Sigmoid colon (tissue), 7 donors: Measurements from ENCODE around the gene LEMD1. TPM values are rescaled to one million over a fixed set of nuclear protein-coding genes. Genes with fewer than 3 reads are reported as not detected.
A peak's percentile ranks its signal among the peaks of the same experiment; 100 is the strongest.
"Not testable (repeated sequence)": the region's sequence is repeated elsewhere in the genome, so short reads cannot be mapped to it uniquely, and the experiment has no call there.

Experiments used
- DNase-seq: peaks from one replicate; pipeline ENCODE4 v3.0.0-alpha.2; 2019
- H3K27ac ChIP-seq, 4 donors: fragments of 200-600 bp; sonication (generic); one replicate each; pipeline ENCODE4 v1.5.1; 2016 to 2019; ENCODE audit warnings: mild to moderate bottlenecking in 1 of 4
- H3K27me3 ChIP-seq, 3 donors: fragments of 200-600 bp; sonication (generic); one replicate each; pipeline ENCODE4 v1.5.1; 2019; ENCODE audit warnings: mild to moderate bottlenecking in 1 of 3
- H3K36me3 ChIP-seq, 4 donors: fragments of 200-600 bp; sonication (generic); one replicate each; pipeline ENCODE4 v1.5.1; 2016 to 2019
- H3K4me1 ChIP-seq, 4 donors: fragments of 200-600 bp; sonication (generic); one replicate each; pipeline ENCODE4 v1.5.1; 2017 to 2019
- H3K4me3 ChIP-seq, 4 donors: fragments of 200-600 bp; sonication (generic); one replicate each; pipeline ENCODE4 v1.5.1; 2017 to 2019; ENCODE audit warnings: mild to moderate bottlenecking in 2 of 4, moderate library complexity in 1 of 4
- H3K9me3 ChIP-seq, 4 donors: fragments of 200-600 bp in 3 of 4; sonication (generic) in 3 of 4; one replicate each; pipeline versions ENCODE4 v1.5.1 to v1.6.1; 2013 to 2019
- EP300 ChIP-seq, 4 donors: sonication (generic); formaldehyde crosslinking; IDR thresholded peaks; one replicate each; pipeline ENCODE4 v1.6.1; 2017; ENCODE audit warnings: antibody characterized with exemption in 4 of 4
- POLR2A ChIP-seq, 2 donors: fragments of 450-650 bp; IDR thresholded peaks; one replicate each; pipeline ENCODE4 v1.6.1; 2016; ENCODE audit warnings: antibody characterized with exemption in 2 of 2, mild to moderate bottlenecking in 2 of 2, moderate library complexity in 2 of 2
- POLR2AphosphoS5 ChIP-seq, 4 donors: sonication (generic); formaldehyde crosslinking; IDR thresholded peaks; one replicate each; pipeline ENCODE4 v1.6.1; 2017; ENCODE audit warnings: antibody characterized with exemption in 4 of 4
- WGBS, 2 donors: extraction: QIAGEN DNeasy Blood & Tissue Kit; methylation state at CpG; one replicate each; pipeline ENCODE4 v1.1.7; 2013; 5-methylcytosine and 5-hydroxymethylcytosine counted together
- intact Hi-C: fragments of 100-400 bp; cut with DNase I; formaldehyde crosslinking; loops from one replicate; pipeline ENCODE4 v1.15.1; 2023
- polyA plus RNA-seq, 3 donors: library from polyadenylated mRNA; stranded (reverse); fragments of 200-250 nt; gene quantifications; one replicate each; pipeline ENCODE4 v1.2.3, GENCODE V29; 2013
- total RNA-seq, 4 donors: library from RNA; depleted of rRNA; stranded (reverse); fragments of >200 nt; gene quantifications; one replicate each; pipeline ENCODE4 v1.1.0, GENCODE V29; 2016
- TF ChIP-seq, protein P1 (sequence below), 4 experiments: fragments of 450-650 bp in 3 of 4; fragments of 200-600 bp in 1 of 4; IDR thresholded peaks; one replicate each; pipeline ENCODE4 v1.5.1; 2016 to 2019; ENCODE audit warnings: antibody characterized with exemption in 4 of 4, mild to moderate bottlenecking in 3 of 4, moderate library complexity in 2 of 4
- donor health status: healthy with polysubstance abuse.
- donor health status: Bipolar disorder and iron deficiency.
- donor health status: healthy.

LEMD1 gene
- total and polyA plus RNA-seq, 7 donors = 0.34 TPM; not detected in 6

DNA sequence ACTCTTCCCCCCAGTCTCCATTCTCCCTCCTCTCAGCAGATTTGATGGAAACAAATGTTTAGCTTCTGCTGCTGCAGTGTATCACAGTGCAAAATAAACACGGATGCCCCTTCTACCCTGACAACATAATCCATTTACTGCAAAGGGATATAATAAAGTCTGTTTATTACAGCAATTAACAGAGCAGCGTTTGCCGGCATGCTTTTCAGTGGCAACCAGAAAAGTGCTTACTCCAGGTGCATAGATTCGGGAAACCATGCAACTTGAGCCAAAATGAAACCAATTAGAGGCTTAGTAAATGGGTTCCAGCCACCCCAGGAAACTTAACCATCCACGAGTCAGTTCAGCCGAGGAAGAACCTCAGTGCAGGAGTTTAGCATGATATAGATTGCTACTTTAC is 12.9 kb upstream of the LEMD1 start:
- 10 to 51% methylated on average over 6 of the region's 6 CpGs for WGBS, 2 donors
- peaks cover 0 to 25% (median 0%) of the 10 kb centered on the region in 3 donors for H3K27me3 ChIP-seq
- peaks cover 0 to 21% (median 17%) of the 10 kb centered on the region in 4 donors for H3K4me1 ChIP-seq
- intact Hi-C loops = loop anchor here (5.0 kb wide), 1 partner anchor 82 kb away; no protein-coding TSS in a partner anchor
- TF ChIP-seq EP300 (IDR thresholded peaks at IDR 0.05) (no peak), POLR2AphosphoS5 (IDR thresholded peaks at IDR 0.05) (no peak), POLR2A (IDR thresholded peaks at IDR 0.05) (no peak)
- TF ChIP-seq, protein P1, sequence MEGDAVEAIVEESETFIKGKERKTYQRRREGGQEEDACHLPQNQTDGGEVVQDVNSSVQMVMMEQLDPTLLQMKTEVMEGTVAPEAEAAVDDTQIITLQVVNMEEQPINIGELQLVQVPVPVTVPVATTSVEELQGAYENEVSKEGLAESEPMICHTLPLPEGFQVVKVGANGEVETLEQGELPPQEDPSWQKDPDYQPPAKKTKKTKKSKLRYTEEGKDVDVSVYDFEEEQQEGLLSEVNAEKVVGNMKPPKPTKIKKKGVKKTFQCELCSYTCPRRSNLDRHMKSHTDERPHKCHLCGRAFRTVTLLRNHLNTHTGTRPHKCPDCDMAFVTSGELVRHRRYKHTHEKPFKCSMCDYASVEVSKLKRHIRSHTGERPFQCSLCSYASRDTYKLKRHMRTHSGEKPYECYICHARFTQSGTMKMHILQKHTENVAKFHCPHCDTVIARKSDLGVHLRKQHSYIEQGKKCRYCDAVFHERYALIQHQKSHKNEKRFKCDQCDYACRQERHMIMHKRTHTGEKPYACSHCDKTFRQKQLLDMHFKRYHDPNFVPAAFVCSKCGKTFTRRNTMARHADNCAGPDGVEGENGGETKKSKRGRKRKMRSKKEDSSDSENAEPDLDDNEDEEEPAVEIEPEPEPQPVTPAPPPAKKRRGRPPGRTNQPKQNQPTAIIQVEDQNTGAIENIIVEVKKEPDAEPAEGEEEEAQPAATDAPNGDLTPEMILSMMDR (IDR thresholded peaks at IDR 0.05) = no peak
- no peak for DNase-seq
- H3K4me3 ChIP-seq = no peak overlapping the region
- no peaks in the 10 kb centered on the region for H3K9me3 ChIP-seq
- H3K36me3 ChIP-seq = no peaks in the 10 kb centered on the region
- no peak overlapping the region for H3K27ac ChIP-seq

DNA sequence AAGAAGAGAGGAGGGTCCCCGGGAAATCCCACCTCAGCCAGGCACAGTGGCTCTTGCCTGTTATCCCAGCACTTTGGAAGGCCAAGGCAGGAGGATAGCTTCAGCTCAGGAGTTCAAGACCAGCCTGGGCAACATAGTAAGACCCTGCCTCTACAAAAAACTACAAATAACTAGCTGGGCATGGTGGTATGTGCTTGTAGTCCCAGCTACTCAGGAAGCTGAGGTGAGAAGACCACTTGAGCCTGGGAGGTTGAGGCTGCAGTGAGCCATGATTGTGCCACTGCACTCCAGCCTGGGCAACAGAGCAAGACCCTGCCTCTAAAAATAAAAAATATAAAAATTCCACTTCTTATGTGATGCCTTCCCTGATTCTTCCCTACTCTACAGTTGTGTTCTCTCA is 10.8 kb upstream of the LEMD1 start:
- H3K9me3 ChIP-seq, H3K4me3 ChIP-seq, intact Hi-C loops, DNase-seq, H3K4me1 ChIP-seq, H3K36me3 ChIP-seq, H3K27ac ChIP-seq: not testable (repeated sequence)
- H3K27me3 ChIP-seq = peaks cover 0 to 25% (median 0%) of the 10 kb centered on the region in 3 donors
- 87 to 97% methylated on average over 1 of the region's 1 CpG for WGBS, 2 donors

DNA sequence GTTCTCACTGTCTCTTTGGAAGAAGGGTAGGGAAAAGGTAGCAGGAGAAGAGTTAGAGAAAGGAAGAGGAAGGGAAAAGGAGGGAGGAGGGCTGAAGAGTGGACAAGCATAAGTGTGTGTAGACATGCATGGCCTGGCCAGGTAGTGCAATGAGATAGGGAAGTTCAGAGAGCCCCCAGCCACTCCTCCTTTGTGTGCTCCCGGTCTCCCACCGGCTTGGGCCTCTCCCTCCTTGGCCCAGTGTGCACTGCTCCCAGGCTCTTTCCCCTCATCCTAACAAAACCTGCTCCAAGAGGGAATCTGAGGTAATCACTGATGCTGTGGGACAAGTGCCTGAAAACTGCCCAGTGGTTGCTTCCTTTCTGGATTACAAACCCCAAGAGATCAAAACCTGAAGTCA is 10.3 kb upstream of the LEMD1 start:
- intact Hi-C loops = no loop called here
- WGBS, 2 donors = 90 to 94% methylated on average over 2 of the region's 2 CpGs

DNA sequence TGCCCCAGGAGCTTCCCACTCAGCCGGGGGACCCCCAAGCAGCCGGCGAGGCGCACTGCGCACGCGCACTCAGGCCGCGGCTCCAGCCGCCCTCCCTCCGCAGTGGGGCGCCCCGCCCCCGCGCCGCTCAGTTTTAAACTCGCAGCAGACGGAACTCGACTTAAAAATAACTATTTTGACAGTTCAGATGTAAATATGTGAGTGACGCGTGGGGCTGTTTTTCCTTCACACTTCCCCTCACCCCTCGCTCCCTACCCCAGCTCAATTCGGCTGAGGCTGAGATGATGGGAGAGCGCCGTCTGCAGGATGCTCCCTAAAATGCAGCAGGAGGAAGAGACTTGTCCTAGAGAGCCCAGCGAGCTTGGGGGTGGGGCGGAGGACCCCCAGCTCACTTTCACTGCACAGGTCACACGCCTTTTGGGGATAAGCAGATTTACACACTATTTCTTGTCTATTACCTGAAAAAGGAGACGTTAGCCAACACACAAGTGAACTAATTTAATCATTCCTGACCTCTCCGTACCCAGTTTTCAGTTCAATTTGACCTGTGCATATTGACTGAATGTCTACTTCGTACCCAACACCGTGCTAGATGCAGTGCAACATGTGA is 8.9 kb upstream of the LEMD1 start:
- peak overlapping the region; percentile 30 to 59 (median 49) for H3K4me3 ChIP-seq
- no peaks in the 10 kb centered on the region for H3K9me3 ChIP-seq
- WGBS, 2 donors = 4 to 7% methylated on average over 32 of the region's 32 CpGs
- DNase-seq = peak; percentile 74
- no peak for TF ChIP-seq POLR2AphosphoS5 (IDR thresholded peaks at IDR 0.05)
- TF ChIP-seq, protein P1 (IDR thresholded peaks at IDR 0.05) = peak; percentile 75 to 84 (median 79)
- peaks cover 0 to 9% (median 4%) of the 10 kb centered on the region in 4 donors for H3K4me1 ChIP-seq
- intact Hi-C loops = no loop called here
- peaks cover 0 to 12% (median 0%) of the 10 kb centered on the region in 3 donors for H3K27me3 ChIP-seq
- H3K27ac ChIP-seq = no peak overlapping the region
- no peaks in the 10 kb centered on the region for H3K36me3 ChIP-seq

More for the DNA sequence above, 10.3 kb upstream of the LEMD1 start:
- Histone ChIP-seq H3K27ac (no peak overlapping the region), H3K9me3 (no peaks in the 10 kb centered on the region), H3K4me3 (no peak overlapping the region), H3K4me1 (peaks cover 0 to 9% (median 4%) of the 10 kb centered on the region in 4 donors), H3K27me3 (peaks cover 0 to 22% (median 0%) of the 10 kb centered on the region in 3 donors), H3K36me3 (no peaks in the 10 kb centered on the region)
- DNase-seq = no peak
- TF ChIP-seq POLR2AphosphoS5 (IDR thresholded peaks at IDR 0.05) (no peak), EP300 (IDR thresholded peaks at IDR 0.05) (no peak), POLR2A (IDR thresholded peaks at IDR 0.05) (no peak)
- TF ChIP-seq, protein P1 (IDR thresholded peaks at IDR 0.05) = no peak

DNA sequence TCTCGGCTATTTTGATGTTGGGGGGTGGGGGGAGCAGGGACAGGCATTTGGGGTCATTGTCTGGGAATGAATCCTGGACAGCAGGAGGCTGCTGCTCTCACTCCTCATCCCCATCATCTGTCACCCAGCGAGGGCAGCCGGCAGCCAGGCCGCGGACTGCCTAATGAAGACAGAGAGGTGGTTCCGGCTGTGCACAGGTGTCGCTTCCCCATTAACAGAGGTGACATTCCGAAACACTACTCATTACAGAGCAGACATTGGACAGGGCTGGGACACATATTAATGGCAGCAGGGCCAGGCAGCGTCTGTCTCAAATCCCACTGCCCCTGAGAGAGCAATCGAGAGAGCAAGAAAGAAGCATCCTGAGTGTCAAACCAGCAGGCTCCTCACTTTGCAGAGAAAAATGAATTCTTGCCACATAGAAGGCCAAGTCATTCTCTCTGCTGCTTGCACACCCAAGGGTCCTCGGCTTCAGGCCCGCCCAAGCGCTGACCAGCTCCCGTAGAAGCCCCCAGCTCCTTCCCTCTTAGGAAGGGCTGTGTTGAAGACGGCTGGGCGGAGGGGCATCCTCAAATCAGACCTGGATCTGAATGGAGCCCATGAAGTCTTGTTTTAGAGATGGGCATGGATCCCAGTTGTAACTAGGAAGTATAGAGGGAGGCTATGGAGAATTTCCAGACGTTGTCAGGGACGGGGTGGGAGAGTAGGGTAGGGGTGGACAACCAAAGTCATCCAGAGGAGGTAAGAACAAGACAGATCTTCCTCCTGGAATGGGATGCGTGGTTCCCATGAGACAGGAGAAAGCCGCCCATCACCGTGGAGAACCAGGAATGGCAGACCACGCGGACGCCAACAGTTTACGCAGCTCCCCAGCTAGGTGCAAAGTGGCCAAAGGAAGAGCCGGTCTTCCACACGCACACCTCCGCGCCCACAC is 8.2 kb upstream of the LEMD1 start:
- Histone ChIP-seq H3K27me3 (peaks cover 0 to 5% (median 0%) of the 10 kb centered on the region in 3 donors), H3K4me1 (peaks cover 0 to 9% (median 4%) of the 10 kb centered on the region in 4 donors), H3K27ac (no peak overlapping the region), H3K4me3 (peak overlapping the region; percentile 30 to 59 (median 49)), H3K9me3 (no peaks in the 10 kb centered on the region), H3K36me3 (no peaks in the 10 kb centered on the region)
- intact Hi-C loops = no loop called here
- TF ChIP-seq POLR2A (IDR thresholded peaks at IDR 0.05) = no peak
- TF ChIP-seq, protein P1 (IDR thresholded peaks at IDR 0.05) = no peak
- no peak for TF ChIP-seq POLR2AphosphoS5 (IDR thresholded peaks at IDR 0.05)
- TF ChIP-seq EP300 (IDR thresholded peaks at IDR 0.05) = no peak
- WGBS, 2 donors = 60 to 64% methylated on average over 29 of the region's 29 CpGs
- no peak for DNase-seq
